HG03520 (cell line): Measurements from ENCODE around the gene PBX1.

ENCODE experiments used
- ATAC-seq: cut with Tn5 transposase; IDR thresholded peaks from one replicate; pipeline ENCODE4 v1.9.1; 2021; ENCODE audit warnings: mild to moderate bottlenecking, moderate library complexity; ENCODE audit not compliant: unreplicated experiment

PBX1 gene

DNA sequence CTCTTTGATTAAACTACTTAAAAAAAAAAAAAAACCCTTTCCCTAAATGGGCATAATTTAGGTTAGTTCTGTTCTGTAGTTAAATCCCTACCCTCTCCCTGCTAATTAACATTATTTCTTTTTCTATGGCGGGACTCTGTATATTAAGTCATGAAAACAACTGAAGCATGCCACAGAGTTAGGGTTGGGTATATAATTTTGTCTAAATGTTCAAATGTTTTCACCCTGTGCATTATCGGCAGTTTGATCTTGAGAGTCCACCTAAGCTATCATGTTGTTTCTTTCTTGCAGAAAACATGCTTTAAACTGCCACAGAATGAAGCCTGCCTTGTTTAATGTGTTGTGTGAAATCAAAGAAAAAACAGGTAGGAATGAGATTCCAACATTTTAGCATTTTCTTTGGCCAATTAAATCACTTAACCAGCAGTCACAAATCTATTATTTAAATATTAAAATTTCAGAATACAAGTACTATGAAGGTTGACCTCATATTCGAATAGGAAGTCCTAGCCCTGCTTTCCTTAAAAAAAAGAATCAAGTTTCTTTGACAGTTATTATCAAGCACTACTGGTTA lies 4.0 kb downstream of the PBX1 start:
- no peak for ATAC-seq

DNA sequence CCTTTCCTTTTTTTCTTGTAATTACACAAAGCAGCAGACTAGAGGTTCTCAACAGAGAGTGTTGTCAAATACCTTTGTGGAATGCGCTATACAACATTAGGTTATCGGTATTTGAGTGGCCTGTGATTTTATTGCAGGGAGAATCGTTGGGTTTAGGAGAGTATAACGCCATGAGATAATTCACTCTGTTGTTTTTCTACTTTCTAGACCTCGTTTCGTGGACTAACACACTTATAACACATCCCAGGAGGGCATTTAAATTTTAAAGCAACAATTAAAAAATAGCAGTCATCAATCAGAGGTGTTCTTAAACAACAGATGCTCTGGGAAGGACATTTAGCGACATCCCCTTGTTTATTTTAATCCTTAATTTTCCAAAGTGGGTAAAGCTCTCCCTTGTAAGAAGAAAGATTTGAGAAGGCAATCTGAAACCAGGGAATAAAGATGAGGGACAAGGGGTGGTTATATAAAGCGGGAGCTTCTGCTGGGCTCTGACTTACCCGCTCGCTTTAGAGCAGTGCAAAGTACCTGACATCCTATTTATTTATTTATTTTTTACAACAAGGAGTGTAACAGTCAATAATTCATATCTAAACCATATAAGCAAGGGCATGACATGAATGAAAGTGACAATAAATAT lies 4.9 kb downstream of the PBX1 start:
- no peak for ATAC-seq

DNA sequence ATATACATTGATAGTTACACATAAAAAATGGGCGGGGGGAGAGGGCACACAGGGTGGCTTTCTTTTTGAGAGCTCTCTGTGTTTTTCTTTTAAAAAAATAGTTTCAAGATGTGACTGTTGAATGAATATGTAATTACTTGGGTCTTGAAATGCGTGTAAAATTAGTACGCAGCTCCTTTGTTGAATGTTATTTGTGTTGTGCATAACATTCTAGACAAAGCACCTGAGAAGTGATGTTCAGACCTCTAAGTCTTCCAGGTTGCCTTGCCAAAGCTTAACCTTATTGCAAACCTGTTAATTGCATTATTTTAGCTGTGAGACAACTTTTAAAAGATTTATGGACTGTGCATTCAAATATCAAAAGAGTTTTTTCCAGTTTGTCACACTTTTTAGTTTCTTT lies 5.4 kb downstream of the PBX1 start:
- no peak for ATAC-seq

GRCh38 chr1:164565357-164565756 lies 6.4 kb downstream of the PBX1 start:
- no peak for ATAC-seq

- ATAC-seq, result no peak
Measured at GRCh38 chr1:164567774-164568173, 8.8 kb downstream of the PBX1 start.

GRCh38 chr1:164569241-164569640 lies 10.3 kb downstream of the PBX1 start:
- ATAC-seq, result no peak

DNA sequence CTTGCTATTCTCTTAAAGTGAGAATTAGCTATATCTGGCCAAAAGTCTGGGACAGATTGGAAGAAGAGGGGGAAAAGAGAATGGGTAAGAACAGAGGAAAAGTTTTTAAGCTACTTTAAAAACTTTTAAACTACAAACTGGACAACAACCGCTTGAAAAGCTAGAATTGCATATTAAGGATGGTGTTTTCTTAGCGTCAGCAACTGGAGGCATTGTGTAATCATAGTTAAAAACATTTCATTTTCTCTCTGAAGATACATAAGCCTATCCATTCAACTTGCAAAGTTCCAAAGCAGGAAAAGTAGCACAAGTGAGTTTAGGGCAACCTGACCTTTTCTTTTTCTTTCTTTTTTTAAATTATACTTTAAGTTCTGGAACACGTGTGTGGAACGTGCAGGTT lies 10.9 kb downstream of the PBX1 start:
- ATAC-seq, result no peak

- no peak for ATAC-seq
Measured at GRCh38 chr1:164571333-164571732, 12.3 kb downstream of the PBX1 start.

GRCh38 chr1:164575356-164575886 lies 16.4 kb downstream of the PBX1 start:
- no peak for ATAC-seq

- ATAC-seq, result no peak
Measured at GRCh38 chr1:164576291-164577271, 17.6 kb downstream of the PBX1 start.

GRCh38 chr1:164577291-164577690 lies 18.3 kb downstream of the PBX1 start:
- no peak for ATAC-seq

DNA sequence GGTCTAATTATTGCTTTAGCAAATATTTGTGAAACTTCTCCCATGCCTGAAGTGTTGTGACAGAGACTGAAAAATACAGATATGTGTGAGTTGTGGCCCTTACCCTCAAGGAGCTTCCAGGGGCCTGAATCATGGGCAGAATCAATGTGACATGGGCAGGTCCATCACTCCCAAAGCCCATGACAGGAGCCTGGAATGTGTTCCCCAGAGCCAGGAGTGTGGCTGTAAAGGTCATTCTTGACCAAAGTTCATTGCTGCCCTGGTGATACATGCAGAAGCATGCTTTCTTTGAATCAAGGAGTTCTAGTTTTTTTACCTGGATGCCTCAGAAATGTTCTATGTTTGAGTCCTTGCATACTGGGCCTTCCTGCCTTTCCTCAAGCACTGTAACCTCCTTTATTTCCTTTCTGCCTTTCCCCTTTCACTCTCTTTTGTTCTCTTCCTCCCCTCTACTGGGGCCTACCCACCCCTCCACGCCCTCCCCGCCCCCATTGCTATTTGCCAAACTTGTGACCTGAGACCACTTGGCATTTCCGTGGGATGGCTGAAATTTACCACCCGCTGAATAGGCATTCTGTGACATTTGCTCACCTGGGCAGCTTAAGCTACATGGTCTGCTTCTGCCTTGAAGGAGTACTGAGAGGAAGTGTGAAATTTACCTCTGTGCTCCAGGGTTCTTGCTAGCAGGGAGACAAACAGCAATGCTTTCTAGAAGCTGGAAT lies 19.7 kb downstream of the PBX1 start:
- no peak for ATAC-seq

DNA sequence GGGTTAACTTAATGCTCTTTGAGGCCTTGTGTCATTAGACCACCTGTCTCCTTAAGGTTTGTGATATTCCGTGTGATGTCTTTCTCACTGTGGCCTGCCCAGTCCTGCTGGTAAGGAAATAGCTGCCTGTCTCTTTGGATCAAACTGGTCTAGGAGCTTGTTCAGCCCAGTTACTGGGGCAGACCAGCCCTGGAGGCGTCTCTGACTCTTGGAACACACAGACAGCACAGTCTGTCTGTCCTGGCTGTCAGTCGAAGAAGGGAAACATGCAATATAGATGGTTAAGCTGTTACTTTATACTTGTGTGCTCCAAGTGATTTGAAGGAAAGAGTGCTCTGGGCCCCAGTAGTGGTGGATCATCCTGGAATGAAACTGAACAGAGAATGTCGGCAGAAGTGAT lies 20.4 kb downstream of the PBX1 start:
- no peak for ATAC-seq

GRCh38 chr1:164581762-164582161 lies 22.8 kb downstream of the PBX1 start:
- no peak for ATAC-seq

- no peak for ATAC-seq
Measured at GRCh38 chr1:164583196-164583595, 24.2 kb downstream of the PBX1 start.

DNA sequence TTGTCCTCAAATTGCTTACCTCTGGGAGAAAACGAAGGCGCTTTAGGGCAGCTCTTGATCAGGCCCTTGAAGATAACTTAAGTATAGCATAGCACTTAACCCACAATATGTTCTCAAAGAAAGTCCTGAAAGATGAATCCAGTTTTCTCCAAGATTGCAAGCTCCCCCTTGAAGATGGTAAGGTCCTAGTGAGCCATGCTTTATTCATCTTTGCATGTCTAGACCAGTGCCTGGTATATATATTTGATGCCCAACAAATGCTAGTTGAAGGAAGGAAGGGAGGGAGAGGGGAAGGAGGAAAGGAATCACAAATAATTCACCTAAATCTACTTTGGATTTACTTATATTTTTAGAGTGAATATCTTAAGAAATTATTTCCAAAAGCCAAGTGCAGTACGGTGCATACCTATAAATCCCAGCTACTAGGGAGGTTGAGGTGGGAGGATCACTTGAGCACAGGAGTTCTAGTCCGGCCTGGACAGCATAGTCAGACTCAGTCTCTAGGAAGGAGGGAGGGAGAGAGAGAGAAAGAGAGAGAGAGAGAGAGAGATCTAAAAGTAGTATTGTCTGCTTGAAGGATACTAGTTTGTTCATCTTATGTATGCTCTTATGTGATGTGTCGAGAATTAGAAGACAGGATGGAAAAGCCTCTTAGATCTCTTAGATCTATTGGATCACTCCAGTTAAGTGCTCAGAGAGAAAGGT lies 25.0 kb downstream of the PBX1 start:
- no peak for ATAC-seq

GRCh38 chr1:164586591-164586990 lies 27.6 kb downstream of the PBX1 start:
- no peak for ATAC-seq

- no peak for ATAC-seq
Measured at GRCh38 chr1:164587617-164588501, 28.9 kb downstream of the PBX1 start.
